ENCODE measurements around the gene TAF7L. TPM values are rescaled to one million over a fixed set of nuclear protein-coding genes. Genes with fewer than 3 reads are reported as not detected.

The TAF7L gene
- polyA plus RNA-seq, 3 donors from 2014 or later: not detected

Other genes starting within 250 kb of the TAF7L start
- gene TRMT2B, start 239.2 kb downstream of the TAF7L start, polyA plus RNA-seq: 10 to 100 TPM; 33.4 to 65.8 (median 36.3) TPM
- gene TMEM35A, start 212.5 kb downstream of the TAF7L start, polyA plus RNA-seq: not detected
- gene CENPI, start 193.1 kb downstream of the TAF7L start, polyA plus RNA-seq: 1 to 10 TPM in 1 of 3 donors, under 1 TPM in 1, not detected in 1; 0.38 to 1.1 TPM
- under 1 TPM in 2 of 3 donors, not detected in 1; 0.20 to 0.32 TPM for gene DRP2, start 71.5 kb downstream of the TAF7L start, polyA plus RNA-seq
- gene TIMM8A, start 57.4 kb upstream of the TAF7L start, polyA plus RNA-seq: 10 to 100 TPM in 1 of 3 donors, 1 to 10 TPM in 2; 3.1 to 10.5 (median 6.4) TPM
- gene BTK, start 94.9 kb upstream of the TAF7L start, polyA plus RNA-seq: 1 to 10 TPM in 1 of 3 donors, under 1 TPM in 2; 0.36 to 3.4 (median 0.91) TPM
- 1,000 to 10,000 TPM in 1 of 3 donors, 100 to 1,000 TPM in 2; 753 to 1,251 (median 825) TPM for gene RPL36A, start 99.7 kb upstream of the TAF7L start, polyA plus RNA-seq
- gene GLA, start 116.6 kb upstream of the TAF7L start, polyA plus RNA-seq: 10 to 100 TPM; 19.3 to 23.6 (median 22.7) TPM
- 100 to 1,000 TPM in 2 of 3 donors, 10 to 100 TPM in 1; 80.6 to 188 (median 120) TPM for gene HNRNPH2, start 116.9 kb upstream of the TAF7L start, polyA plus RNA-seq
- 1 to 10 TPM in 2 of 3 donors, under 1 TPM in 1; 0.50 to 2.9 (median 1.2) TPM for gene ARMCX4, start 194.1 kb upstream of the TAF7L start, polyA plus RNA-seq

Data from immature natural killer cell (primary cell).